Midbrain (tissue), 1 donor: ENCODE data around the gene SMARCA5.
"Not testable (repeated sequence)": the region's sequence is repeated elsewhere in the genome, so short reads cannot be mapped to it uniquely, and the experiment has no call there.

Source experiments
- DNase-seq: peaks from one replicate; lab custom pipeline; 2025; lab: John Stamatoyannopoulos, UW

The SMARCA5 gene

GRCh38 chr4:143513314-143514168 lies at the start of gene SMARCA5:
SMARCA5 (plus strand) TSS chr4:143513702; CDS start chr4:143513925, 223 bp downstream.
- peak; percentile 97 for DNase-seq

- DNase-seq: no peak
Observed at GRCh38 chr4:143473334-143474126, 40.0 kb upstream of the SMARCA5 start.

- DNase-seq: no peak
Observed at GRCh38 chr4:143477487-143477886, 36.0 kb upstream of the SMARCA5 start.

GRCh38 chr4:143481361-143481760 lies 32.1 kb upstream of the SMARCA5 start:
- no peak for DNase-seq

- peak; percentile 81 for DNase-seq
Observed at GRCh38 chr4:143482840-143483239, 30.7 kb upstream of the SMARCA5 start.

- no peak for DNase-seq
Observed at GRCh38 chr4:143486314-143486713, 27.2 kb upstream of the SMARCA5 start.

GRCh38 chr4:143488687-143489086 lies 24.8 kb upstream of the SMARCA5 start:
- no peak for DNase-seq

- no peak for DNase-seq
Observed at GRCh38 chr4:143489106-143489505, 24.4 kb upstream of the SMARCA5 start.

- no peak for DNase-seq
Observed at GRCh38 chr4:143498021-143498420, 15.5 kb upstream of the SMARCA5 start.

GRCh38 chr4:143502231-143502630 lies 11.3 kb upstream of the SMARCA5 start:
- DNase-seq: no peak

- DNase-seq: no peak
Observed at GRCh38 chr4:143506031-143506430, 7.5 kb upstream of the SMARCA5 start.

GRCh38 chr4:143511906-143512305 lies 1.6 kb upstream of the SMARCA5 start:
- no peak for DNase-seq

GRCh38 chr4:143512978-143513313 lies 556 bp upstream of the SMARCA5 start:
- no peak for DNase-seq

GRCh38 chr4:143514169-143514495 lies 630 bp downstream of the SMARCA5 start:
- peak; percentile 38 for DNase-seq

GRCh38 chr4:143514497-143514896 lies 995 bp downstream of the SMARCA5 start:
- DNase-seq: peak; percentile 49

- DNase-seq: no peak
Observed at GRCh38 chr4:143514901-143515300, 1.4 kb downstream of the SMARCA5 start.

- DNase-seq: no peak
Observed at GRCh38 chr4:143515905-143516304, 2.4 kb downstream of the SMARCA5 start.

GRCh38 chr4:143517764-143518163 lies 4.3 kb downstream of the SMARCA5 start:
- DNase-seq: no peak

- DNase-seq: no peak
Observed at GRCh38 chr4:143524211-143524610, 10.7 kb downstream of the SMARCA5 start.

GRCh38 chr4:143528046-143528445 lies 14.5 kb downstream of the SMARCA5 start:
- DNase-seq: not testable (repeated sequence)

- DNase-seq: peak; percentile 6
Observed at GRCh38 chr4:143531380-143531779, 17.9 kb downstream of the SMARCA5 start.

GRCh38 chr4:143531788-143532491 lies 18.4 kb downstream of the SMARCA5 start:
- no peak for DNase-seq
